HCT116 (cell line): ENCODE data around the gene SETD3. TPM values are rescaled to one million over a fixed set of nuclear protein-coding genes. Genes with fewer than 3 reads are reported as not detected.

Experiments
- ATAC-seq: fragments of 200-7000 bp; cut with Tn5 transposase; 2 replicates; pipeline ENCODE4 v1.9.1; 2020; ENCODE audit warnings: mild to moderate bottlenecking, moderate library complexity
- BruUV-seq: library from RNA; stranded (reverse); fragments of 400-500 nt; replicated peaks from 2 replicates; lab custom pipeline; 2021; lab: Mats Ljungman, UMichigan
- CTCF ChIA-PET: fragments of 300-600 bp; sonication (Branson Sonifier 250); formaldehyde crosslinking; loops from one replicate; lab custom pipeline; 2021; ENCODE audit warnings: antibody characterized with exemption; lab: Charles Lee
- POLR2A ChIA-PET: fragments of 300-600, 350-600 bp; sonication (Branson Sonifier 250); formaldehyde crosslinking; loops from one replicate; lab custom pipeline; 2021; ENCODE audit warnings: antibody characterized with exemption; lab: Charles Lee
- RAD21 ChIA-PET, 2 experiments: fragments of 300-600 bp; sonication (Branson Sonifier 250); formaldehyde crosslinking; loops; one replicate each; lab custom pipeline; 2023; ENCODE audit warnings: low total read pairs in 2 of 2; ENCODE audit not compliant: uncharacterized antibody in 2 of 2, unreplicated experiment in 2 of 2, low non-redundant PET in 1 of 2; lab: Charles Lee
- DNase-seq: peaks from one replicate; pipeline ENCODE4 v3.0.0-alpha.2; 2010; ENCODE audit warnings: low read depth, low spot score
- H2AFZ ChIP-seq: fragments of 200-600 bp; shearing (Covaris generic), sonication (generic); 2 replicates; pipeline ENCODE4 v1.6.1; 2017; ENCODE audit warnings: low read depth, mixed run types, mixed read lengths, antibody characterized with exemption, low read length; ENCODE audit not compliant: poor library complexity, severe bottlenecking
- H3K27ac ChIP-seq: 2 replicates; pipeline ENCODE4 v1.5.1; 2012; ENCODE audit warnings: low read depth, low read length
- H3K27me3 ChIP-seq: fragments of 200-600 bp; sonication (generic); 2 replicates; pipeline ENCODE4 v1.6.1; 2016; ENCODE audit warnings: mixed run types, low read length, mixed read lengths; ENCODE audit not compliant: insufficient read depth
- H3K36me3 ChIP-seq, 2 experiments: fragments of 200-500 bp in 1 of 2; fragments of 200-600 bp in 1 of 2; sonication (Bioruptor generic) in 1 of 2; sonication (generic) in 1 of 2; 2 replicates each; pipeline versions ENCODE4 v1.5.1 to v1.6.1; 2014 to 2016; ENCODE audit warnings: low read length in 2 of 2, inconsistent platforms in 1 of 2, mixed read lengths in 1 of 2, mixed run types in 1 of 2; ENCODE audit not compliant: insufficient read depth in 2 of 2, control insufficient read depth in 1 of 2
- H3K4me1 ChIP-seq, 2 experiments: fragments of 200-600 bp in 1 of 2; sonication (generic) in 1 of 2; 2 replicates each; pipeline versions ENCODE4 v1.5.1 to v1.6.1; 2012 to 2017; ENCODE audit warnings: low read length in 2 of 2, inconsistent platforms in 1 of 2, mild to moderate bottlenecking in 1 of 2, mixed read lengths in 1 of 2, mixed run types in 1 of 2, moderate library complexity in 1 of 2; ENCODE audit not compliant: insufficient read depth in 2 of 2, control insufficient read depth in 1 of 2
- H3K4me2 ChIP-seq: fragments of 200-600 bp; sonication (generic); 2 replicates; pipeline ENCODE4 v1.6.1; 2017; ENCODE audit warnings: mixed run types, low read length, mixed read lengths
- H3K4me3 ChIP-seq, 2 experiments: fragments of 200-600 bp in 1 of 2; sonication (generic) in 1 of 2; replicated peaks in 1 of 2; 2 replicates each; pipeline ENCODE4 v1.5.1; 2011 to 2016; ENCODE audit warnings: low read length in 2 of 2, control low read depth in 1 of 2, low read depth in 1 of 2, mild to moderate bottlenecking in 1 of 2, mixed read lengths in 1 of 2, mixed run types in 1 of 2
- H3K79me2 ChIP-seq: fragments of 200-600 bp; sonication (generic); 2 replicates; pipeline ENCODE4 v1.6.1; 2017; ENCODE audit warnings: mild to moderate bottlenecking, mixed run types, low read length, moderate library complexity, mixed read lengths; ENCODE audit not compliant: insufficient read depth
- H3K9ac ChIP-seq: fragments of 200-600 bp; sonication (generic); 2 replicates; pipeline ENCODE4 v1.6.1; 2016; ENCODE audit warnings: low read length, mixed read lengths
- H3K9me2 ChIP-seq: fragments of 200-600 bp; sonication (generic), shearing (Covaris generic); 2 replicates; pipeline ENCODE4 v1.6.1; 2017; ENCODE audit warnings: mixed run types, mild to moderate bottlenecking, moderate library complexity; ENCODE audit not compliant: insufficient read depth
- H3K9me3 ChIP-seq, 2 experiments: fragments of 200-500 bp in 1 of 2; fragments of 200-600 bp in 1 of 2; sonication (Bioruptor generic) in 1 of 2; sonication (generic) in 1 of 2; 2 replicates each; pipeline ENCODE4 v1.6.1; 2014 to 2017; ENCODE audit warnings: low read length in 2 of 2, mixed read lengths in 2 of 2, inconsistent platforms in 1 of 2, low read depth in 1 of 2, mild to moderate bottlenecking in 1 of 2, mixed run types in 1 of 2, moderate library complexity in 1 of 2; ENCODE audit not compliant: control insufficient read depth in 1 of 2, insufficient read depth in 1 of 2
- H4K20me1 ChIP-seq: fragments of 200-600 bp; sonication (generic), shearing (Covaris generic); 2 replicates; pipeline ENCODE4 v1.6.1; 2017; ENCODE audit warnings: mixed run types, mild to moderate bottlenecking, moderate library complexity; ENCODE audit not compliant: insufficient read depth
- EZH2phosphoT487 ChIP-seq: fragments of 200-600 bp; IDR thresholded peaks from 2 replicates; pipeline ENCODE4 v1.6.1; 2018; ENCODE audit warnings: antibody characterized with exemption, borderline replicate concordance
- POLR2A ChIP-seq: IDR thresholded peaks from 2 replicates; pipeline ENCODE4 v1.7.0; 2011; ENCODE audit warnings: borderline replicate concordance; ENCODE audit not compliant: insufficient read depth, insufficient read length; ENCODE audit errors: extremely low read depth
- TCF7L2 ChIP-seq: IDR thresholded peaks from 2 replicates; pipeline ENCODE4 v1.7.0; 2011; ENCODE audit warnings: borderline replicate concordance, inconsistent platforms; ENCODE audit not compliant: insufficient read depth, insufficient read length; ENCODE audit errors: extremely low read depth
- YY1 ChIP-seq: IDR thresholded peaks from 2 replicates; pipeline ENCODE4 v1.6.1; 2011; ENCODE audit warnings: low read length, low read depth, moderate library complexity, mild to moderate bottlenecking; ENCODE audit not compliant: insufficient replicate concordance; ENCODE audit errors: extremely low read depth
- intact Hi-C: fragments of 100-400 bp; cut with micrococcal nuclease; formaldehyde crosslinking; loops from 2 replicates; pipeline ENCODE4 v1.10.0; 2022
- total RNA-seq: library from RNA; stranded (reverse); gene quantifications from one replicate; pipeline ENCODE4 v1.2.1, GENCODE V29; 2021; ENCODE audit not compliant: unreplicated experiment
- TF ChIP-seq, protein P1 (sequence below): IDR thresholded peaks from 2 replicates; pipeline ENCODE4 v1.6.1; 2012
- TF ChIP-seq, protein P2 (sequence below): IDR thresholded peaks from 2 replicates; pipeline ENCODE4 v1.6.1; 2011; ENCODE audit warnings: mild to moderate bottlenecking, low read length, moderate library complexity; ENCODE audit not compliant: insufficient replicate concordance; ENCODE audit errors: extremely low read depth

SETD3 gene
- total RNA-seq, 1 experiment from 2014 or later: 46.6 TPM

DNA sequence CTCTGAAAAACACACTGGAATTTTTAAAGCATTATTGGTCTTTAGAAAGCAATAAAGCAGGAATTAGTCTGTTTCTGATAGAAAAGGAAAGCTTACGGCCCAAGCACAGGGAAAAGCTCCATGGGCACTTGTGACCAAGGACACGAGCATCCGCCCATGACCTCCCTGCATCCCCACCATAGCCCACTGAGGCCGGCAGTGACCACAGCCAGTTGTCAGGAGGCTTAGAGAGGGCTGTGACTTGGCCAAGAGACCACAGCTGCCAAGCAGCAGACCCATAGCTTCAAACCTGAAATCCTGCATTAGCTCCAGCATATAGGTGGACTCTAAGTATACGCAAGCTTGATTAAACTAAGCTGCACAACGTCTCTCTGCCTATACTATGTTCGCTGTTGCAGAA, 8.9 kb downstream of the SETD3 start:
- POLR2A ChIA-PET: no interaction called here
- no peaks in the 10 kb centered on the region for H4K20me1 ChIP-seq
- no peaks in the 10 kb centered on the region for H3K9me3 ChIP-seq
- no peak overlapping the region for H3K4me2 ChIP-seq
- H3K79me2 ChIP-seq: peaks cover 89% of the 10 kb centered on the region
- no peak for ATAC-seq
- TF ChIP-seq TCF7L2 (no peak), POLR2A (no peak), YY1 (no peak), EZH2phosphoT487 (no peak)
- TF ChIP-seq, all 23 proteins: peak for 0
- intact Hi-C loops: no loop called here
- ChIA-PET RAD21 (no interaction called here), CTCF (no interaction called here)
- no peak overlapping the region for H3K9ac ChIP-seq
- no peaks in the 10 kb centered on the region for H3K27me3 ChIP-seq
- H2AFZ ChIP-seq: no peak overlapping the region
- BruUV-seq: no TSS peak
- H3K4me1 ChIP-seq: 0 out of 4 replicates have a peak, but pooled peaks cover 0 to 2% of the 10 kb centered on the region in 2 experiments
- H3K9me2 ChIP-seq: no peaks in the 10 kb centered on the region
- H3K4me3 ChIP-seq: no peak overlapping the region
- no peaks in the 10 kb centered on the region for H3K36me3 ChIP-seq
- H3K27ac ChIP-seq: no peak overlapping the region
- DNase-seq: no peak

DNA sequence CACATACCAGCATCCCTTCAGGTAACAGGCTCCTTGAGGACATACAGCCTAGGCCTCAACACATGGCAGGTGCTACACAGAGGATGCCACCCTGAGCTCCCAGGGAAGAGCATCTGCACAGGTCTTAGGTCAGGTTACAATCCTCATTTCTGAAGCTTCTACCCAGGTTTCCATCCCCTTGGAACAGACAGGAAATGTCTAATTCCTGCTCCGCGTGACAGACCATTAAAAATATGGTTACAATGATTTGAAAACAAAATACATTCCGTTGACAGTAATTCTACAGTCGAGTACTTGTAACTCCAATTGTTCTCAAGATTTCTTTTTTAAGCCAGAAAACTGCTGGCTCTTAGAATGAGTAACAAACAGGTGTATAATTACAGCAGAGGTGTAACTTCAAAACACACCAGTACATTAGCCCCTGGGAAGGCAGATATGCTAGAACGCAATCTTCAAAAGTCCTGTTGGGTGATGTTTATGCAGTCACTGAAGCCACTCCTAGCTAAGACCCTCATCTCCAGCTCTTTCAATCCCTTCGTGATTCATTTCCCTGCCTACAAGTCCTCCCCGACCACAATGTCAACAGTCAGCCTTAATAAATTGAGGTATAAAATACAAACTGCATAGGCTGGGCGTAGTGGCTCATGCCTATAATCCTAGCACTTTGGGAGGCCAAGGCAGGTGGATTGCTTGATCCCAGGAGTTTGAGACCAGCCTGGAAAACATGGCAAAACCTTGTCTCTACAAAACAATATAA, 11.6 kb downstream of the SETD3 start:
- no TSS peak for BruUV-seq
- intact Hi-C loops: no loop called here
- TF ChIP-seq, protein P1, sequence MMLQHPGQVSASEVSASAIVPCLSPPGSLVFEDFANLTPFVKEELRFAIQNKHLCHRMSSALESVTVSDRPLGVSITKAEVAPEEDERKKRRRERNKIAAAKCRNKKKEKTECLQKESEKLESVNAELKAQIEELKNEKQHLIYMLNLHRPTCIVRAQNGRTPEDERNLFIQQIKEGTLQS: no peak
- TF ChIP-seq, protein P2, sequence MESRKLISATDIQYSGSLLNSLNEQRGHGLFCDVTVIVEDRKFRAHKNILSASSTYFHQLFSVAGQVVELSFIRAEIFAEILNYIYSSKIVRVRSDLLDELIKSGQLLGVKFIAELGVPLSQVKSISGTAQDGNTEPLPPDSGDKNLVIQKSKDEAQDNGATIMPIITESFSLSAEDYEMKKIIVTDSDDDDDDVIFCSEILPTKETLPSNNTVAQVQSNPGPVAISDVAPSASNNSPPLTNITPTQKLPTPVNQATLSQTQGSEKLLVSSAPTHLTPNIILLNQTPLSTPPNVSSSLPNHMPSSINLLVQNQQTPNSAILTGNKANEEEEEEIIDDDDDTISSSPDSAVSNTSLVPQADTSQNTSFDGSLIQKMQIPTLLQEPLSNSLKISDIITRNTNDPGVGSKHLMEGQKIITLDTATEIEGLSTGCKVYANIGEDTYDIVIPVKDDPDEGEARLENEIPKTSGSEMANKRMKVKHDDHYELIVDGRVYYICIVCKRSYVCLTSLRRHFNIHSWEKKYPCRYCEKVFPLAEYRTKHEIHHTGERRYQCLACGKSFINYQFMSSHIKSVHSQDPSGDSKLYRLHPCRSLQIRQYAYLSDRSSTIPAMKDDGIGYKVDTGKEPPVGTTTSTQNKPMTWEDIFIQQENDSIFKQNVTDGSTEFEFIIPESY: no peak
- H3K27ac ChIP-seq: no peak overlapping the region
- H3K4me2 ChIP-seq: no peak overlapping the region
- no peaks in the 10 kb centered on the region for H4K20me1 ChIP-seq
- no peaks in the 10 kb centered on the region for H3K36me3 ChIP-seq
- DNase-seq (no peak), ATAC-seq (no peak)
- CTCF ChIA-PET: no interaction called here
- RAD21 ChIA-PET: no interaction called here
- H3K9ac ChIP-seq: no peak overlapping the region
- H3K9me2 ChIP-seq: no peaks in the 10 kb centered on the region
- H3K9me3 ChIP-seq: no peaks in the 10 kb centered on the region
- H2AFZ ChIP-seq: no peak overlapping the region
- H3K4me1 ChIP-seq: no peaks in the 10 kb centered on the region
- POLR2A ChIA-PET: no interaction called here
- no peak overlapping the region for H3K4me3 ChIP-seq
- H3K27me3 ChIP-seq: no peaks in the 10 kb centered on the region
- H3K79me2 ChIP-seq: peaks cover 67% of the 10 kb centered on the region
